Regular cardiac myocyte (primary cell): ENCODE results near the gene ADCY2. TPM values are rescaled to one million over a fixed set of nuclear protein-coding genes. Genes with fewer than 3 reads are reported as not detected.

Experiments
- total RNA-seq: library from RNA; depleted of rRNA; stranded (reverse); fragments of >200 nt; gene quantifications from 2 replicates; pipeline ENCODE4 v1.2.3, GENCODE V29; 2014

Gene ADCY2
- total RNA-seq: not detected in 2 replicates

DNA sequence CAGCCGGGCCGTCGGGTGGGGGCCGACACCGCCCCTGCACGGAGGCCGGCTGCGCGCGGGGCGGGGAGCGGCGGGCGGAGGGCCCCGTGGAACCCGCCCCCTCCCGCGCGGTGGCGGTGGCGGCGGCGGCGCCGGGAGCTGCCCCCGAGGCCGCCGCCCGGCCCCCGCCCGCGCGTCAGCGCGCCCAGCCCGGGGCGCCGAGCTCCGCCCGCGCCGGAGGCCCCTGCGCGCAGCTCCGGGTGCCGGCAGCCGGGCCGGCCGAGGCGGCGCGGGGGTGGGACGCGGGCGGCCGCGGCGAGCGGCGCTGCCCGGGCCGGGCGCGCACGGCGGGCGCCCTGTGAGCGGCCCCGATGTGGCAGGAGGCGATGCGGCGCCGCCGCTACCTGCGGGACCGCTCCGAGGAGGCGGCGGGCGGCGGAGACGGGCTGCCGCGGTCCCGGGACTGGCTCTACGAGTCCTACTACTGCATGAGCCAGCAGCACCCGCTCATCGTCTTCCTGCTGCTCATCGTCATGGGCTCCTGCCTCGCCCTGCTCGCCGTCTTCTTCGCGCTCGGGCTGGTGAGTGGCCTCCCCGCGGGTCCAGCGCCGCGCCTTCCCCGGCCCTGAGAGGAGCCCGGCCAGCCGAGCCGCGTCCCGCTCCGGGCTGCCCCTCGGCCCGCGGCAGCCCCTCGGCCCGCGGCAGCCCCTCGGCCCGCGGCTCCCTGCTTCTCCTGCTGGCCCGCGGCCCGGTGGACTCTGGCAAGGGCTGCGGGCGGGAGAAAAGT lies at the start of gene ADCY2:
TSS of gene ADCY2 (plus strand) at position 192 of the 766 bp plus-strand sequence. CDS start at position 351, 159 bp downstream.

DNA sequence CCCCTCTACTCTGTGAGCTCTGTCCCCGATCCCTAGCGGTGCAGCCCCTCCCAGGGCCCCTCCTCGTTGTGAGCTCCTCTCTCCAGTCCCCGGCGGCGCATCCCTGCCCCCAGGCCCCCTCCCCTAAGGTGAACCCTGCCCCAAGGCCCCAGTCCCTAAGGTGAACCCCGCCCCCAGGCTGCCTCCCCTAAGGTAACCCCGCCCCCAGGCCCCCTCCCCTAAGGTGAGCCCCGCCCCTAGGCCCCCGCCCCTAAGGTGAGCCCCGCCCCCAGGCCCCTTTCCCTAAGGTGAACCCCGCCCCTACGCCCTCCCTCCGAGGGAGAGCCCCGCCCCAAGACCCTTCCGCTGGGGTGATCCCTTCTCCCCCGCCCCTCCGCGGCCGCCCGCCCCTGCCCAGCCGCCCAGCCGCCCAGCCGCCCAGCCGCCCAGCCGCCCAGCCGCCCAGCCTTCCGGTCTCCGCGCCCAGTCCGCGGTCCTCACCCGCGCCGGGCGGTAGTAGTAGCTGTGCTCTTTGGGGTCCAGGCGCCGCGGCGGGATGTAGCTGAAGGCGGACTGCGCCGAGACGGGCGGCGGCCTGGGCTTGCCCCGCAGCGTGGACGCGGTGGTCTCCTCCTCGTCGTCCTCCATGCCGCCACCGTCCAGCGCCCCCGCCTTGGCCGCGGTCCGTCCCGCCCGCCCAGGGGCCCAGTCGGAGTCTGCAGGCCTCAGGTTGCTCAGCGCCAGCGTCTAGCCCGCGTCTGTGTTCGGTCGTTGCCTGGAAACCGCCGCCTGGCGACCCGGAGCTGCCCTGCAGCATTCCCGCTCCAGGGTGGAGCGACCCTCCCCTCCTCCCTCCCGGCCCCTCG lies 454.7 kb downstream of the ADCY2 start, which contains the start of gene CFAP90:
TSS of gene CFAP90 (minus strand) at position 739 of the 845 bp plus-strand sequence. CDS start at position 627, 112 bp downstream.

DNA sequence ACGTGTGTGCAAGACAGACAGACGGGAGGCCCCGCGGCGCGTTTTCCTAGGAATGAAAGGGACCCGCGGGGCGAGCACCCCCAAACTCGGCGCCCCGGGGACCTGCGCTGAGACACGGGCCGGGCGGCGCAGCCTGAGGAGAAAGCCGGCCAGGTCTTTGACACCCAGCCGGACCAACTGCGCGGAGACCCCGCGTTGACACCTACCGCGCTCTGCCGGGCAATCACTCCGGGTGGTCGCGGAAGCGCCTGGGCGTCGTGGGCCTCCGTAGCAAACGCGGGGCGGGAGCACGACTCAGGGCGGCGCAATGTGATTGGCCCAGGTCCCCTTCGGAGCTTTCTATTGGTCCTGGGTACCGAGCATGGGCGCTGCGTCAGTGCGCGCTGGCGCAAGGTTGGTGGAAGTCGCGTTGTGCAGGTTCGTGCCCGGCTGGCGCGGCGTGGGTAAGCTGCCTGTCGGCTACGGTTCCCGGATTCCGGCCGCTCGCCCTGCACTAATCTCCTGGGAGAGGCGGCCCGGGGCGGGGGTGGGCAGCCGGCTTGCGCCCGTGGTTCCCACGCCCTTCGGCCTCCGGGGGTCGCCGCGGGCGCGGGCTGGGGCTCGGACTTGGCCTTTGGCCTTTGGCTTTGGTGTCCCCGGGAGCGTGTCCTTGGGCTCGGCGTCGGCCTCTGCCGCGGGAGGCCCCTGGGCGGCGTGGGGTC lies 473.0 kb downstream of the ADCY2 start, which contains the start of the genes FASTKD3 and MTRR:
TSS of gene FASTKD3 (minus strand) at position 259 of the 701 bp plus-strand sequence. CDS start 948 bp downstream, outside the sequence.
TSS of gene MTRR (plus strand) at position 376 of the 701 bp plus-strand sequence. CDS start 1,647 bp downstream, outside the sequence.

